Limb (tissue), 2 donors: ENCODE data around the gene FAF1.
"Not testable (repeated sequence)": the region's sequence is repeated elsewhere in the genome, so short reads cannot be mapped to it uniquely, and the experiment has no call there.

Source experiments
- DNase-seq, 2 donors: peaks; one replicate each; pipeline ENCODE4 v3.0.0-alpha.2; 2016; ENCODE audit errors: extremely low spot score in 2 of 2

Gene FAF1

DNA sequence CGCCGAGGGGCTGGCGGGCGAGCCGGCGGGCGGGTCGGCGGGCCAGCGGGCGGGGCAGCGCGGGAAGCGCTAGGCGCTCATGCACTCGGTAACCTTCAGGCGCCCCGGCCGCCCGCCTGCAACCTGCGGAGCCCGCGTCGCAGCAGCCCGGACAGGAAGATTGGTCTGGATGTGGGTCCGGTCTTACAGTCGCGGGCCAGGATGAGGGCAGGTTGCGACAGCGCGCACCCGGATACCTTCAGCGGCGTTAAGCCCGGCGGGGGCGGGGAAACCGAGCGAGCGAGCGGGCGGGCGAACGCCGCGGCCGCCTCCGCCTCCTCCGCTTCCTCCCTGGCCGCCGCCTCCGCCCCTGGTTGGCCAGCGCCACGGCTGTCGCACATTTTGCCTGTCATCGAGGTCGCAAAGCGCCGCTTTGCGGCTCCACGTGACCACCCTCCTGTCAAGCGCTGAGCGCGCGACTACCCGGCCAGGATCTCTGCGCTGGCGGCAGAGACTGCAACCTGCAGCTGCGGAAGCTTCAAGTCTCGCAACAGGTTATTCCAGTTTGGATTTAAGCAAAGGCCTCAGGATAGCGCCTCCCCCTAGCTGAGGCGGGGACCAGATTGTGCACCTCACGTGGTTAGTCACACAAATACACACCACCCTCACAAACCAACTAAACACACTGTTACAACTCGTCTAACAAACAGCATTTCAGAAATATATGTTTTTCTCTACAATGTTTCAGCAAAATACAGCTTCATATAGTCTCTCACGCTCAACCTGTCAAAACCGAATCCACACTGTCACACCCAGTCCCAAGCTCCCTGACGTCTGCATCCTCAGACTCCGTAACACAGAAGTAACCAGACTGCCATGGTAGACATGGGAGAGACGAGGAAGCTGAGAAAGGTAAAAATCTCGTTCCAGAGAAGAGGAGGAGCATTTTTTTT is at the start of gene FAF1:
Gene FAF1 (minus strand): TSS at position 355 of the 932 bp plus-strand sequence. CDS start 456 bp downstream, outside the sequence.
- peak; percentile 93 to 98 for DNase-seq

DNA sequence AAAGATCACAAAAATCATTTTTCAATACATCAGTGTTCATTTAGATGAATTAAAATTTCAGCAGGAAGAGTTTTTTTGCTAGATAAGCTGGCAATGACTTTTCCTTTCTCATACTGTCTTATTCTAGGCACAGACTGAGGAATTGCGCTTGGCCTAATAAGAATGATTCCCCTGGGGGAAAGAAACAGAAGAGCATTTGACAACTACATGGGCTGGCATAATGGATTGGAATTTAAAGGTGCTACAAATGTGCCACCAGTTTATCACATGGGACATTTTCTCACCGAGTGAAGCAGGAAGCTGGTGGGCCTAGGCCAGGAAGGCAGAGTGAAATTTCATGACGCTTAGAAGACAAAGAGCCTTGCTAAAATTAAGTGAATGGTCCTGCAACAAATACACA is 49.3 kb upstream of the FAF1 start:
- DNase-seq, result no peak

DNA sequence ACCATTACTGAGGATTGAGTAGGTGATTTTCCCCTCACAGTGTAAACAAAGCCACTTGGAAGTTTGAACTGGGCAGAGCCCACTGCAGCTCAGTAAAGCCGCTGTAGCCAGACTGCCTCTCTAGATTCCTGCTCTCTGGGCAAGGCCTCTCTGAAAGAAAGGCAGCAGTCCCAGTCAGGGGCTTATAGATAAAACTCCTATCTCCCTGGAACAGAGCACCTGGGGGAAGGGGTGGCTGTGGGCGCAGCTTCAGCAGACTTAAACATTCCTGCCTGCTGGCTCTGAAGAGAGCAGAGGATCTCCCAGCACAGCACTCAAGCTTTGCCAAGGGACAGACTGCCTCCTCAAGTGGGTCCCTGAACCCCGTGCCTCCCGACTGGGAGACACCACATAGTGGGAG is 45.5 kb upstream of the FAF1 start:
- DNase-seq, result not testable (repeated sequence)

DNA sequence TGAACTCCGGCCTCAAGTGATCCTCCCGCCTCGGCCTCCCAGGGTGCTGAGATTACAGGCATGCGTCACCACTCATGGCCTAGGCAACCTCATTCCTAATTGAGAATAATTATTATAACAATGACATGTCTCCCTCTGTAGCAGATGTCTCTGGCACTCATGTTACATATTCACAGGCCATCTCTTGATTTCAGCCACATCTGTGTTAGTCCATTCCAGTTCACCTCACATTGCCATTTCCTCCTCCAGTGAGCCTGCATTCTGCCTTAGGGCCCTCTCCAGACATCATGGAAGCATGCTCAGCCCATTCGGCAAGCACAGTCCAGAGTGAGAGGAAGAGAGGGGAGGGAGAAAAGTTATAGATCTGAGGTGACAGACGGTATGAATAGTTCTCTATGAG is 42.4 kb upstream of the FAF1 start:
- no peak for DNase-seq

DNA sequence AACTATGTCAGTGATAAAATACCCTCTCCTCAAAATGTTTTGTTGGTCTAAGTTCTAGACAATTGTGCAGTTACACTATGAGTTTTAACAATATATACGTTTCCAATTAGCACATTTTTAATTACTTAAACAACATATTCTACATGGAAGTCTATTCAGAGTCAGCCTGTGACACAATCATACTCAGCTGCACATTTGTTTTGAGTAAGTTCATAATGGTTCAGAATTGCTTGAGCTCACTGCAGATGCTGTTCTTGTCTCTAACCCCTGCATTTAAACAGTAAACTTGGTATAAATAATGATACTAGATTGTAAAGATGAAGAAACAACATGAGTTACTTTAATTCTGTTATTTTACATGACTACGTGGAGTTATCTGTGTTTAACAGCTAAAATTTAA is 40.6 kb upstream of the FAF1 start:
- no peak for DNase-seq

DNA sequence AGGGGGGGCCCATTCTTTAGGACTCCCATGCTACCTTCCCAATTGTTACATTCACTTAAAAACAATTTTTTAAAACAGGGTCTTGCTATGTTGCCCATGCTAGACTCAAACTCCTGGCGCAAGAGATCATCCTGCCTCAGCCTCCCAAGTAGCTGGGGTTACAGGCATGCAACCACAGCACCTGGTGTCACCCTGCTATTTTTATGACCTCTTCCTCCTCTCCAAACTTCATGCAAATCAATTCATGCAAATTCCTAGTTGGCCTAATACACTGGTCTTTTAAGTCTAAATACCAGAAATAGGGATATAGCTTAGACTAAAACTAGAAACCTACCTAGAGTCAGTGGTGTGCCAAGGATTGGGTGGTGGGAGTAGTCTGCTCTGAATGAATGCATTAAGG is 40.1 kb upstream of the FAF1 start:
- no peak for DNase-seq

DNA sequence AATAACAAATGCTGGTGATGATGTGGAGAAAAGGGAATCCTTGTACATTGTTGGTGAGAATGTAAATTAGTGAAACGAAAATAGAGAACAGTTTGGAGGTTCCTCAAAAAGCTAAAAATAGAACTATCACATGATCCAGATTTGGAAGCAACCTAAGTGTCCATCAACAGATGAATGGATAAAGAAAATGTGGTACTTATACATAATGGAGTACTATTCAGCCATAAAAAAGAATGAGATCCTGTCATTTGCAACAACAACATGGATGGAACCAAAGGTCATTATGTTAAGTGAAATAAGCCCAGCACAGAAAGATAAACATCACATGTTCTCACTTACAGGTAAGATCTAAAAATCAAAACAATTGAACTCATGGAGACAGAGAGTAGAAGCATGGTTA is 39.3 kb upstream of the FAF1 start:
- DNase-seq, result not testable (repeated sequence)

DNA sequence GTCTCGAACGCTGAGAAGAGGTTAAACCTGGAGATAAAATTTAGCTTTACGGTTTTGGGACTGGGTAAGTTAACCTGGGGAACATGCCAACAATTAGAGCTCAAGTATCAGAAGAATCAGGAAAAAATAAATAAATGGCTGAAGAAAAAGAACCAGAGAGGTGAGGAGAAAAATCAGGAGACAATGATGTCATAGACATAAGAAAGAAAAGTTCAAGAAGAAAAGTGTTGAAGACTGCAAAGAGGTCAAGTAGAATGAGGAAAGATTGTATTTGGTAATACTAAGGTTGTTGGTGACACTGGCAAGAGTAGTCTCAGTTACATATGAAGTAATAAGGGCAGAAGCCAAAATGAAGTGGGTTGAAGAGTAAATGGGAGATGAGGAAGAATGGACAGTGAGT is 36.0 kb upstream of the FAF1 start:
- no peak for DNase-seq

DNA sequence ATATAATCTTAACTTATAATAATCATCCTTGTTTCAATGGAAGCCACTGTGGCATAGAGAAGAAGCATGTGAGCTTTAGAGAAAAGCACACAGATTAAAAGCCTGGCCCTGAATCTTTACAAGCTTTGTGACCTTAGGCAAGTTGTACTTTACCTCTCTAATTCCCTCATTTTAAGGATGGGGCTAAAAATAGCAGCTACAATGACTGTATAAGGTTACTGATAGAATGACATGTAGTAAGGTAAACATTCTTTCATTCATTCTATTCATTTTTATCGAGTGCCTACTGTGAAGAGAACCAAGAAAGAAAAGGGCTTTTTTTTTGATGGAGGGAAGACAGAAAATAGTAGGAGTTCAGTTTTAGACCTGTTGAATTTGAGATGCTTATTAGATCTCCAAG is 35.6 kb upstream of the FAF1 start:
- DNase-seq, result no peak

DNA sequence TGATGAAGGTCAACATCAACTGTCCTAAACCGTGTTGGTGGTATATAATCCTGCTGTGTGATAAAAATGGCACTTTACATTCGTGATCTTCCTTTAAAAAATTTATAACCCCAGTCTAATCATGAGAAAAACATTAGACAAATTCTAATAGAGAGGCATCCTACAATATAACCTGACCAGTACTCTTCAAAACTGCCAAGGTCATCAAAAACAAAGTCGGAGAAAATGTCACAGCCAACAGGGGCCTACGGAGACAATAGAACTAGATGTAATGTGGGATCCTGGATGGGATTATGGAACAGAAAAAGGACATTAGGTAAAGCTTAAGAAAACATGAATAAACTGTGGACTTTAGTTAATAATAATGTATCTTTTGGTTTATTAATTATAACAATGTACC is 34.9 kb upstream of the FAF1 start:
- no peak for DNase-seq

DNA sequence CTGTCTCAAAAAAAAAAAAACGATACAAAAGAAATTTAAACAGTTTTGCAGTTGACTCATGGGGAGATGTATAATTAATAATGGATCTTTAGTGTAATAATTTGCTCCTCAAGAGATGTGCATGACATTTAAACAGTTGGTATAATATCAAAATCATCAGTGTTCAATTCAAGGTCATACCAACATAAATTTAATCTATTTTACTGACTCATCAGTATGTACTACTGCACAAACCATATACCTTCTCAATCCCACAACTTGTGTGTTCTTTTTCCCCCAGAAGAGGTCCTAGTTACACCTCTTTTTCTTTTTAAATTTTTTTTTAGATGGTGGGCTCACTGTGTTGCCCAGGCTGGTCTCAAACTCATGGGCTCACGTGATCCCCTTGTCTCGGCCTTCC is 33.6 kb upstream of the FAF1 start:
- DNase-seq, result no peak

DNA sequence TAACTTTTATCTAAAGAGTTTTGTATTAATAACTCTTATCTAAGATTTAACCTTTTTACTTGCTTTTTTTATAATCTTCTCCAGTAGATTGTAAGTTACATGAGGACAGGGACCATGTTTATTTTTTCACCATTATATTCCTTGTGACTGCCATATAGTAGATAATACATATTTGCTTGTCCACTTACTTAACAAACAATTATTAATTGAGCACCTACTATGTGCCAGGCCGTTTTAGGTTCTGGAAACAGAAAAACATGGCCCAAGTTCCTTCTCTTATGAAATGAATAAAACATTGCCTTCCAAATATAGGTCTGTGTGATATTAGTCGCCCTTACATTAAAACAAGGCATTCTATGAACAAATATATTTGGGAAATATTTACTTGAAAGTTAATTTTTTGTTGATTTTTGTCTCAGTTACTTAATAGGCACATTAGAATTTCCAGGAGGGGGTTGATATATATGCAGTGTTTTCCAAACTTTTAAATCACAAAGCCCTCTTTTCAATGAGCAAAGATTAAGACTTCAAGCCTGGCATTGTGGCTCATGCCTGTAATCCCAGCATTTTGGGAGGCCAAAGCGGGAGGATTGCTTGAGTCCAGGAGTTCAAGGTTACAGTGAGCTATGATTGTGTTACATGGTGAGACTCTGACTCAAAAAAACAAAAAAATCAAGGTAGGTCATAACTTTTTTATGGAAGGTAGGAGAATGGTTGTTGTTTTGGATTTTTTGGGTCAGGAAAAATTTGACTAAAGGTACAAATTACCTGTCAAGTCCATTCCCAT is 32.7 kb upstream of the FAF1 start:
- no peak for DNase-seq

DNA sequence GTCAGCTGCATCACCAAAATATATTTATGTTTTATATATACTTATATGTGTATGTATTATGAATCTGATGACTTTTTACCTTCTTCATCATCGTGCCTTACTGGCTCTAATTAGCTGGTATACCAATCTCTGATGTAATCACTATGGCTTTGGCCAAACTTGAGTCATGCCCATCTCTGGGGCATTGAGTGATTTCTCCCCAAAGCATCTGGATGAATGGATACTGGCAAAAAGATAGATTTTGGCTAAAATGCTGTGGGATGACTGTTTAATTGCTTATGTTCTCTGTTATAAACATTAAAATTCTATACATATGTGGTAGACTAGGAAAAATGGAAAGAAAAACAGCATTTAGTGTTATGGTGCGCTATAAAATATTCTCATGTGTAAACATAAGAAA is 29.6 kb upstream of the FAF1 start:
- DNase-seq, result no peak

DNA sequence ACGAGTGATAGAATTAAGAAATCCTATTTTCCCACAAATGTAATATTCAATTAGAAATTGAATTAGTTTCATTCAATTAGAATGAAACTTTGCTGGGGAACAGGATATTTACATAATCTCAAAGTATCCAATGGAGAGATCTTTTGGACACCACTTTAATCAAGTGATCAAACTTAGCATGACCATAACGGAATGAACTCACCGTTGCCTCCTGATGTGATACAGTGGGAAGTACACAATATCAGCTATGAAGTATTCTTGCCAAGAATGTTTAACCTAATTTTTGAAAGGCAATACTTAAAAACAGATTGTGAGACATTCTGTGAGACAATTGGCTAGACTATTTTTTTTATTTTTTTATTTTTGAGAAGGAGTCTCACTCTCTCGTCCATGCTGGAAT is 26.6 kb upstream of the FAF1 start:
- DNase-seq, result no peak

DNA sequence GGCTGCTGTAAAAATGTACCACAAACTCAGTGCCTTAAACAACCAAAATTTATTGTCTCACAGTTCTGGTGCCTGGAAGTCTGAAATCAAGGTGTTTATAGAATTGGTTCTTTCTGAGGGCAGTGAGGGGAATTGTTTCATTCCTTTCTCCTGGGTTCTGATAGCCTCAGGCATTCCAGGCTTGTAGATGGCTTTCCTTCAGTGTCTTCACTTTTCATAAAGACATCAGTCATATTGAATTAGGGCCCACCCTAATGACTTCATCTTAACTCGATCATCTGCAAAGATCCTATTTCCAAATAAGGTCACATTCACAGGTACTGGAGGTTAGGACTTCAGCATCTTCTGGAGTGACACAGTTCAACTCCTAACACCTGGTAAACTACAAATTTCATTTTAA is 25.0 kb upstream of the FAF1 start:
- DNase-seq, result no peak

DNA sequence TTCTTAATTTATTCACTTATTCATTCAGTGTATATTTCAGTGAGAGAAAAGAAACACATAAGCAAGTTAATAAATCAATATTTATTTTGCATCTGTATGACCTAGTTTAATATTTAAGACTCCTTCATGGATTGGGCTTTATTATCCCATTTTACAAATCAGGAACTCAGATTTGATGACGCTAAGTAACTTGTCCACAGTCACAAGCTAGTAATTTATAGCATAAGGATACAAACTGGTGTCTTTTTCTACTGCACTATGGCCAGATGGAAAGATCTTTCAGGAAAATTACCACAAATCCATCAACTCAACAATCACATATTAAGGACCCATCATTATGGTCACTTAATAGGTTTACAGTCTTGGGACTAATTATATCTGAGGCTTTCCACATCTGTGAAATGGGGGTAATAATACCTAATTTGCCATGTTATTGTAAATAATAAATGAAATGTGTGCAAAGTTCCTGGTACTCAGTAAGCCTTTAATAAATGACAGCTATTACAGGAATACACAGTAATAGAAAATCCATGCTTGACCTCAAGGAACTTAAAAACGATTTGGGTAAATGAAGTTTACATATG is 23.2 kb upstream of the FAF1 start:
- DNase-seq, result no peak

DNA sequence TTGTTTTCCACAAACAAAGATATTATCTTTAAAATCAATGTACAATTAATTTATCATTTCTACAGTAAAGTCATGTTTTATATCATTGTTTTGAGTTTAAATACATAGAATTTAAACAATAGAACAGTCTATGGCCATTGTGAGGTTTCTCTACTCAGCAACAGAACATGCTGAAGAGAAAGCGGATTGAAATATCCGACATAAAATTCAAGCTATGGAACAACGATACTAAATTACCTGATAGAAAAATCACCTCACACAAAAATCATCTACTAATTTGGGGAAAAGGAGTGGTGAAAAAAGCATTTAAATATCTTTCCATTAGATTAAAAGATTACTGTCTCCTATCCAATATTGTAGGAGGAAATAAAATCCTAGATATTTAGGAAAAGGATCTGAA is 22.5 kb upstream of the FAF1 start:
- no peak for DNase-seq

DNA sequence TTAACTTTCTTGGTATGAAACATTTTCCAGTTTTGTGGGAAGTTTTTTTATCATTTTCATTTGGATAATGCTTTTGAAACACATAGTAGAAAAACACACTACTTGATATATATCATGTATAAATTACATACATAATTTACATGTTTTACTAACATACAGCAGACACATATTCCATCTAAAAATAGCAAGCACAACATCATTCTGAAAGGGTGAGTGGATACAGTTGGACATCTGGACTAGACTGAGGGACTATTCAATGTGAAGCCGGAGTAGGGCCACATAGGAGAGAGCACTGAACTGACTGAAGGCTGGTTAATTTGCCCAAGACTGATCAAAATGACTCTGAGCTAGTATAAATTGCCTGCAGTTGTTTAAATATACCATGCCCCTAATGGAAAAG is 21.7 kb upstream of the FAF1 start:
- DNase-seq, result no peak

DNA sequence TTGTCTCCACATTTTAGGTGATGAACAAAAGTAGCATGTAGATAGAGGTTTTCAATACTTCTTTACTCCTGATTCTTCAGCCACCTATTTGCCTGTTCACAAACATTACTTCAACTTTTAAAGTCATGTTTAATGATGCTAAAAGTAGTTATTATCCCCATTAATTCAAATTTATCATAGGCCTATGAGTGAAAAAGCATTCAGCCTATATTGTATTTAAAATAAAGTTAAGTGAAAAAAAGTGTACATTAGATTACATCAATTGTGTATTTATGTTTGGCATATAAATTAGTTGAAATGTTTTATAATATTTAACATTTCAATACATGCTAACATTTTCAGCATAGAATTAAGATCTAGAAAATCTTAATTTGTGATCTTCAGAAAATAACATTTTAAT is 20.4 kb upstream of the FAF1 start:
- DNase-seq, result no peak

DNA sequence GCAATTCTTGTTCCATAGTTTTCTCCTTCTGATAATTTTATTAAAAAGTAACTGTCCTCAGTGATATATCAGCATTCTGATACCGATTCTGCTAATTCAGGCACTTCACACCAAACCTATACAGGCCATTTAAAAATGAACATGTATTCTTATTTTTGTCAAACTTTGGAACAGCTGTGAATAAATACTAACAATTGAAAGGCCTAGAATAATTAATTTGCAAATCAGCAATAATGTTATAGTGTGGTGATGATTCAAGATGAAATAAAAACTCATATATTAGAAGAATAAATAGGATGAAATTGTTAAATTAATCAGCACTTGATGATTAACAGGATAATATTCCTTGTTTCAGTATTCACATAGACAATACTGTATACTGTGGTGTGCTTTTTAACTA is 19.9 kb upstream of the FAF1 start:
- DNase-seq, result no peak

DNA sequence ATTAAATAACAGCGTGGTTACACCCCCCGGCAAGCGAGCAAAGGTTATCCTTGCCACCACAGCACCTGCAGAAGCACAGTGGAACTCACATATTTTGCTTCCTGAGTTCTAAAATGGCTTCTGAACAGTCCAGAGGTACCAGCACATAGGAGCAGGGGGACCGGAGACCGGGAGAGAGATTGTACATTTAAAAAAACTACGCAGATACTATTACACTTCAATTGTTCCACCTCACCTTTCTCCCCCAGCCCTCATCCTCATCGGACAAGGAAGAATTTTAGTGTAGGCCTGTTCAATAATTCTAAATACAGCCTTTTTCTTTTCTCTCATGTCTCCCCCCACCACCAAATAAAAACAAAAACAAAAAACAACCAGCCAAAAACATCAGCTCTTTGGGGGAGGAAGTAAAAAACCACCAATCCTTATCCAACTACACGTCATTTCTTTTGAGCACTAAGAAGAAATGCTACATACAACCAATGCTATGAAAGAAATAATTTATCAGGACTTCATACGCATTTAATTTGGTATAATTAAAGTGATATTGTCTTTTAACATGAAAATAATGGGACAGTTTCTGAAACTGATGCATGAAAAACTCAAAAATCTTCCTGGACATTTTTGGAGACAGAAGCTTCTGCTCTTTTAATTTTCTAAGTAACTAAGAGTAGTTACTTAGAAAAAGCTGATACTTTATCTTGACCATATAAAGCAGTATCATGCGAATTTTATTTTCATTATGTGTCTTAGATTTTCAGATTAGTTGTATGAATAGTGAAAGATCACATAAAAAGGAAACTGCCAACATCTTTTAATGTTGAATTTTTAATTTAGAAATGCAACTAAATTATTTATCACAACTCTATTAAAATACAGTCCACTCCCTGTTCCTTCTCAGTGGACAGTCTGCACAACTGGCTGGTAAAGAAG is 19.1 kb upstream of the FAF1 start:
- DNase-seq, result peak in 1 of 2 donors; percentile 34
